ENCODE measurements around the gene SYT1. TPM values are rescaled to one million over a fixed set of nuclear protein-coding genes. Genes with fewer than 3 reads are reported as not detected.

Gene SYT1
- total and polyA plus RNA-seq, 12 donors: 0.03 to 0.36 (median 0.15) TPM; not detected in 5

- Histone ChIP-seq H3K9me3 (no peaks in the 10 kb centered on the region), H3K27ac (no peak overlapping the region), H3K4me1 (no peaks in the 10 kb centered on the region), H3K27me3 (no peaks in the 10 kb centered on the region), H3K36me3 (no peaks in the 10 kb centered on the region), H3K4me3 (no peak overlapping the region)
- DNase-seq (no peak), ATAC-seq (no peak)
- TF ChIP-seq CTCF (IDR thresholded peaks at IDR 0.05): no peak
- WGBS, 2 donors: 80 to 86% methylated on average over 6 of the region's 6 CpGs
- intact Hi-C loops (cut with DNase I): no loop called here
Observed at GRCh38 chr12:79156846-79157463, 292.4 kb downstream of the SYT1 start.

- TF ChIP-seq CTCF (IDR thresholded peaks at IDR 0.05): no peak
- WGBS, 2 donors: 65 to 75% methylated on average over 1 of the region's 1 CpG
- no peak overlapping the region for H3K4me3 ChIP-seq
- no peaks in the 10 kb centered on the region for H3K4me1 ChIP-seq
- H3K9me3 ChIP-seq: no peaks in the 10 kb centered on the region
- H3K36me3 ChIP-seq: no peaks in the 10 kb centered on the region
- H3K27me3 ChIP-seq: no peaks in the 10 kb centered on the region
- no peak for ATAC-seq
- no peak overlapping the region for H3K27ac ChIP-seq
- no peak for DNase-seq
- intact Hi-C loops (cut with DNase I): no loop called here
Observed at GRCh38 chr12:79161249-79161934, 296.8 kb downstream of the SYT1 start.

GRCh38 chr12:79162147-79162772 is 297.7 kb downstream of the SYT1 start:
- intact Hi-C loops (cut with DNase I): no loop called here
- DNase-seq: no peak
- Histone ChIP-seq H3K36me3 (no peaks in the 10 kb centered on the region), H3K9me3 (no peaks in the 10 kb centered on the region), H3K27ac (no peak overlapping the region), H3K27me3 (no peaks in the 10 kb centered on the region), H3K4me1 (no peaks in the 10 kb centered on the region), H3K4me3 (no peak overlapping the region)
- ATAC-seq: no peak
- whole genome bisulfite sequencing, 2 donors: 82 to 85% methylated on average over 3 of the region's 3 CpGs
- no peak for TF ChIP-seq CTCF (IDR thresholded peaks at IDR 0.05)

GRCh38 chr12:79162948-79163347 is 298.4 kb downstream of the SYT1 start:
- H3K36me3 ChIP-seq: no peaks in the 10 kb centered on the region
- no peak for TF ChIP-seq CTCF (IDR thresholded peaks at IDR 0.05)
- DNase-seq (no peak), ATAC-seq (no peak)
- H3K4me1 ChIP-seq: no peaks in the 10 kb centered on the region
- intact Hi-C loops (cut with DNase I): no loop called here
- H3K27me3 ChIP-seq: no peaks in the 10 kb centered on the region
- H3K27ac ChIP-seq: no peak overlapping the region
- H3K9me3 ChIP-seq: no peaks in the 10 kb centered on the region
- no peak overlapping the region for H3K4me3 ChIP-seq
- 70 to 76% methylated on average over 1 of the region's 1 CpG for WGBS, 2 donors

All from heart right ventricle (tissue), 16 donors.